HFFc6 (cell line): ENCODE results near the gene SLC8A2. TPM values are rescaled to one million over a fixed set of nuclear protein-coding genes. Genes with fewer than 3 reads are reported as not detected.

Experiments used
- DNase-seq: peaks from one replicate; pipeline ENCODE4 v3.0.0-alpha.2; 2018
- H3K27ac Mint-ChIP-seq: 2 replicates; pipeline ENCODE4 v1.8.0; 2020; ENCODE audit warnings: mild to moderate bottlenecking, mixed read lengths
- H3K27me3 Mint-ChIP-seq: 2 replicates; pipeline ENCODE4 v1.8.0; 2021; ENCODE audit warnings: mild to moderate bottlenecking, moderate library complexity, mixed read lengths; ENCODE audit not compliant: insufficient read depth
- H3K36me3 Mint-ChIP-seq: 2 replicates; pipeline ENCODE4 v1.8.0; 2021; ENCODE audit warnings: low read depth, mixed read lengths
- H3K4me1 Mint-ChIP-seq: 2 replicates; pipeline ENCODE4 v1.8.0; 2020; ENCODE audit warnings: low read depth, mixed read lengths
- H3K4me3 Mint-ChIP-seq: 2 replicates; pipeline ENCODE4 v1.8.0; 2020; ENCODE audit warnings: mild to moderate bottlenecking, moderate library complexity, mixed read lengths
- H3K9me3 Mint-ChIP-seq: 2 replicates; pipeline ENCODE4 v1.8.0; 2020; ENCODE audit warnings: mild to moderate bottlenecking, mixed read lengths
- total RNA-seq, 6 experiments: library from RNA; stranded (reverse); fragmentation: NEBNext Ultra II Directional; extraction: Animal tissue kit (Norgen Biotek cat#: 25700); gene quantifications; 2 replicates in 1 of 6; 3 replicates in 5 of 6; pipeline ENCODE4 v1.2.3, GENCODE V29; 2021
- TF ChIP-seq, protein P1 (sequence below): fragments of 200-600 bp; sonication (generic); IDR thresholded peaks from 2 replicates; pipeline ENCODE4 v1.5.0; 2021; ENCODE audit warnings: antibody characterized with exemption, mild to moderate bottlenecking

SLC8A2 gene
- total RNA-seq, 6 experiments from 2014 or later: not detected

DNA sequence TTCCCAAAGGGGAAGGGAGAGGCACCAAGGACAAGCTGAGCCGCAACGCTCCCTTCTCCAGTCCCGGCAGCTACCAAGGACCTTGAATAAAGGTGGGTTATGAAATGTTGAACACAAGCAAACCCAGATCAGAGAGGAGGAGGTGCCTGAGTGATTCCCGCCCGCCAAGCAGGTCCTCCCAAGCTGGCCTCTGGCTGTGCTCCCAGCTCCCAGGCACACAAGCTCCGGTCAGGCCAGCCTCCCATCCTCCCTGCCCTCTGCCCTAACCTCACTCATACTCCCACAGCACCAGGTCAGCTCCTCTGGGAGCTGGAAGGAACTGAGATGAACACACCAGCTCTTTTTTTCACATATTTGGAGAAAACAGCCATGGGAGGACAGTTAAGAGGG, 39.4 kb upstream of the SLC8A2 start:
- H3K27me3 Mint-ChIP-seq: peaks cover 10% of the 10 kb centered on the region
- peak overlapping the region; percentile 21; the same call in 1 of the 2 replicates for H3K27ac Mint-ChIP-seq
- H3K4me1 Mint-ChIP-seq: peaks cover 38% of the 10 kb centered on the region
- no peak overlapping the region for H3K4me3 Mint-ChIP-seq
- no peak for DNase-seq
- no peaks in the 10 kb centered on the region for H3K9me3 Mint-ChIP-seq
- TF ChIP-seq, protein P1, sequence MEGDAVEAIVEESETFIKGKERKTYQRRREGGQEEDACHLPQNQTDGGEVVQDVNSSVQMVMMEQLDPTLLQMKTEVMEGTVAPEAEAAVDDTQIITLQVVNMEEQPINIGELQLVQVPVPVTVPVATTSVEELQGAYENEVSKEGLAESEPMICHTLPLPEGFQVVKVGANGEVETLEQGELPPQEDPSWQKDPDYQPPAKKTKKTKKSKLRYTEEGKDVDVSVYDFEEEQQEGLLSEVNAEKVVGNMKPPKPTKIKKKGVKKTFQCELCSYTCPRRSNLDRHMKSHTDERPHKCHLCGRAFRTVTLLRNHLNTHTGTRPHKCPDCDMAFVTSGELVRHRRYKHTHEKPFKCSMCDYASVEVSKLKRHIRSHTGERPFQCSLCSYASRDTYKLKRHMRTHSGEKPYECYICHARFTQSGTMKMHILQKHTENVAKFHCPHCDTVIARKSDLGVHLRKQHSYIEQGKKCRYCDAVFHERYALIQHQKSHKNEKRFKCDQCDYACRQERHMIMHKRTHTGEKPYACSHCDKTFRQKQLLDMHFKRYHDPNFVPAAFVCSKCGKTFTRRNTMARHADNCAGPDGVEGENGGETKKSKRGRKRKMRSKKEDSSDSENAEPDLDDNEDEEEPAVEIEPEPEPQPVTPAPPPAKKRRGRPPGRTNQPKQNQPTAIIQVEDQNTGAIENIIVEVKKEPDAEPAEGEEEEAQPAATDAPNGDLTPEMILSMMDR: no peak
- peaks cover 9% of the 10 kb centered on the region for H3K36me3 Mint-ChIP-seq

DNA sequence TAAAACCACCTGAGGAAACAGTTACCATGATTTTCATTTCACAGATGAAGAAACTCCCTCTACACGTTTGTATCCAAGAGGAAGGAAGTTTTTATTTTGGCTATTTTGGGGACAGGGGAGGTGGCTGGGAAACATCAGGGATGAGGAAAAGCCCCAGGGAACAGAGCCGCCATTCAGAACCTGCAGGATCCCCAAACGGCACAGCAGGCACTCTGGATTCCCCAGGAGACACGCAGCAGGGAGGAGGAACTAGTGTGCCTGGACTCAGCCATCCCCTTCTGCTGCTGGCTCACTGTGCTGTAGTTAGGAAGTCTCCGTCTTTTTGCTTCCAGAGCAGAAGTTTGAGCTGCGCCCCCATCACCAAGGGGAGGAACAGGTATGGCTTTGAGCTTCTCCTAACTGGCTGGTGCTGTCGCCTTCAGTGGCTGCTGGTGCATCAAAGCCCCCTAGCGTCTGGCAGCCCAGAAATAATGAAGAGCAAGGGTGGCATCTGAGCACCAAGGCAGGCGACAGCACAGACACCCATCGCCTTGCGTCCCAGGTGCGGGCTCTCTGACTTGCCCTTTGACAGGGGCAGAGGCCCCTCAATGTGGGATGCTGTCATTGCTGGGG, 38.9 kb upstream of the SLC8A2 start:
- TF ChIP-seq, protein P1: no peak
- H3K9me3 Mint-ChIP-seq: no peaks in the 10 kb centered on the region
- H3K36me3 Mint-ChIP-seq: peaks cover 9% of the 10 kb centered on the region
- H3K27ac Mint-ChIP-seq: no peak overlapping the region
- H3K4me3 Mint-ChIP-seq: no peak overlapping the region
- no peak for DNase-seq
- peaks cover 8% of the 10 kb centered on the region for H3K27me3 Mint-ChIP-seq
- peaks cover 33% of the 10 kb centered on the region for H3K4me1 Mint-ChIP-seq

DNA sequence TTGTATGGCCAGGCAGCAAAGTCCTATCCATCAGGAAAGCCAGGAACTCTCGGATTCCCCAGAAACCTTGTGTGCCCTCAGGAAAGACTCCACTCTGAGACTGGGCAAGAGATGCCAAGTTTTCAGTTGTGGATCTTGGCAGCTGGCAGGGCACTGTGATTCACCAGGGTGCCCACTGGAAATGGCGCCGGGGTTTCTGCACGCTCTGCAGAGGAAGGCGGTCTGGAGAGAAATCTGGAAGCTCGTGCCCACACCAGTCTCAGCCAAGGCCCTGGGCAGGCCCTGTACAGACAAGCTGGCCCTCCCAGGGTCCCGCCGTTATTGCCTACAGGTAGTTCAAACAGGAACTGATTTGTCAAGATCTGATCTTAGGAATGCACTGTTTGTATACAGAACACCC, 38.3 kb upstream of the SLC8A2 start:
- Mint-ChIP-seq H3K27me3 (peaks cover 6% of the 10 kb centered on the region), H3K4me1 (peaks cover 30% of the 10 kb centered on the region), H3K27ac (no peak overlapping the region), H3K36me3 (peaks cover 9% of the 10 kb centered on the region), H3K9me3 (no peaks in the 10 kb centered on the region), H3K4me3 (no peak overlapping the region)
- TF ChIP-seq, protein P1: no peak
- DNase-seq: no peak

DNA sequence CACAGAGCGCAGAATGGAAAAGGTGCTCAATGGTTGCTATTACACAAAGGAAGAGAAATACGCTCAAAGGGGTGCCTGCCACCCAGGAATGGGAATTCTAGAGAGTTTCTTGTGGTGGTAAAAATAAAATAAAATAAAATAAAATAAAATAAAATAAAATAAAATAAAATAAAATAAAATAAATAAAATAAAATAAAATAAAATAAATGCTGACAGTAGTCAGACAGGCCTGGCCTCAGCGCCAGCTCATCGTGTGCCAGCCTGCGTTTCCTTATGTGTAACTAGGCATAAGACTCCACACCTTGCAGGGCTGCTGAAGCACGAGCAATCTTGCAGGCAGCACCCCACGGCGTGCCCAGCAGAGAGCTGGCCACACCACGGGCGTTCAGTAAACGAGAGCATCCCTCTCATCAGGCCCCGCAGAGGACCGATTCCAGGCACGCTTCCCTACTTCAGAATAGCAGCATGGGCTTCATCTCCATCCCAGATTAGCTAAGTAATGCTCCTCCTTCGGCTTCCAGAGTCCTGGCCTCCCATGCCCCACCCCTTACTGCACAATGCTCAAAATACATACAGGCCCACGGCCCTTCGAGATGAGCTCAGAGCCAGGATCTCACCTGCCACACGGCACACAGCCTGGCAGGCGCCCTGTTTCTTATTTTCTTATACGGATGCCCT, 37.6 kb upstream of the SLC8A2 start:
- no peaks in the 10 kb centered on the region for H3K9me3 Mint-ChIP-seq

DNA sequence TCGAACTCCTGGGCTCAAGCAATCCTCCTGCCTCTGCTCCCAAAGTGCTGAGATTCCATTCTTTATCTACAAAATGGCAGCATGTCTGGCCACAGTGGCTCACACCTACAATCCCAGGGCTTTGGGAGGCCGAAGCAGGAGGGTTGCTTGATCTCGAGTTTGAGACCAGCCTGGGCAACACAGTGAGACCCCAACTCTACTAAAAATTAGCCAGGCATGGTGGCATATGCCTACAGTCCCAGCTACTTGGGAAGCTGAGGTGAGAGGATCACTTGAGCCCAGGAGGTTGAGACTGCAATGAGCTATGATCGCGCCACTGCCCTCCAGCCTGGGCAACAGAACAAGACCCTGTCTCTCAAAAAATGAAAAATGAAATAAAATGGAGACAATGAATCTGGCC, 37.0 kb upstream of the SLC8A2 start:
- no peaks in the 10 kb centered on the region for H3K36me3 Mint-ChIP-seq
- H3K4me1 Mint-ChIP-seq: peaks cover 25% of the 10 kb centered on the region
- no peak overlapping the region for H3K4me3 Mint-ChIP-seq
- H3K27ac Mint-ChIP-seq: no peak overlapping the region
- no peak for DNase-seq
- TF ChIP-seq, protein P1: no peak
- H3K27me3 Mint-ChIP-seq: no peaks in the 10 kb centered on the region
- H3K9me3 Mint-ChIP-seq: no peaks in the 10 kb centered on the region

More for the DNA sequence above, 37.6 kb upstream of the SLC8A2 start:
- Mint-ChIP-seq H3K27ac (no peak overlapping the region), H3K27me3 (peaks cover under 1% of the 10 kb centered on the region; the same call in 1 of the 2 replicates), H3K4me1 (peaks cover 30% of the 10 kb centered on the region), H3K36me3 (peaks cover 4% of the 10 kb centered on the region), H3K4me3 (no peak overlapping the region)
- TF ChIP-seq, protein P1: no peak
- no peak for DNase-seq
